Thoracic aorta (tissue), 2 donors: Measurements from ENCODE around the gene SNAP47. TPM values are rescaled to one million over a fixed set of nuclear protein-coding genes. Genes with fewer than 3 reads are reported as not detected.

Source experiments
- ATAC-seq: fragments of 150-250 bp; one replicate; pipeline ENCODE4 v1.8.0; 2017; ENCODE audit warnings: low read depth; ENCODE audit not compliant: insufficient number of reproducible peaks, low FRiP score
- DNase-seq: peaks from one replicate; pipeline ENCODE4 v3.0.0-alpha.2; 2020; ENCODE audit warnings: low spot score
- H3K27ac ChIP-seq, 2 donors: fragments of 200-600 bp; sonication (generic); 1 replicate in 1 of 2; 2 replicates in 1 of 2; pipeline ENCODE4 v1.5.1; 2016; ENCODE audit warnings: mild to moderate bottlenecking in 2 of 2, moderate library complexity in 2 of 2
- H3K27me3 ChIP-seq: fragments of 200-600 bp; sonication (generic); replicated peaks from 2 replicates; pipeline ENCODE4 v1.6.0; 2016; ENCODE audit warnings: mild to moderate bottlenecking; ENCODE audit not compliant: insufficient read depth
- H3K36me3 ChIP-seq: fragments of 200-600 bp; sonication (generic); one replicate; pipeline ENCODE4 v1.5.1; 2016
- H3K4me1 ChIP-seq, 2 donors: fragments of 200-600 bp; sonication (generic); 1 replicate in 1 of 2; 2 replicates in 1 of 2; pipeline versions ENCODE4 v1.5.1 to v1.6.0; 2016; ENCODE audit warnings: low read depth in 2 of 2, mild to moderate bottlenecking in 1 of 2; ENCODE audit not compliant: control insufficient read depth in 1 of 2
- H3K4me3 ChIP-seq: fragments of 200-600 bp; sonication (generic); 2 replicates; pipeline ENCODE4 v1.5.1; 2016; ENCODE audit warnings: mild to moderate bottlenecking
- H3K9me3 ChIP-seq: fragments of 200-600 bp; sonication (generic); 2 replicates; pipeline ENCODE4 v1.5.1; 2016
- total RNA-seq, 2 donors: library from RNA; depleted of rRNA; stranded (reverse); fragments of >200 nt; gene quantifications; one replicate each; pipeline versions ENCODE4 v1.1.0 to v1.2.3, GENCODE V29; 2016
- TF ChIP-seq, protein P1 (sequence below): fragments of 200-600 bp; sonication (generic); IDR thresholded peaks from one replicate; pipeline ENCODE4 v1.5.1; 2019; ENCODE audit warnings: antibody characterized with exemption

The SNAP47 gene
- total RNA-seq, 2 donors from 2014 or later = 26.3 to 42.4 TPM

DNA sequence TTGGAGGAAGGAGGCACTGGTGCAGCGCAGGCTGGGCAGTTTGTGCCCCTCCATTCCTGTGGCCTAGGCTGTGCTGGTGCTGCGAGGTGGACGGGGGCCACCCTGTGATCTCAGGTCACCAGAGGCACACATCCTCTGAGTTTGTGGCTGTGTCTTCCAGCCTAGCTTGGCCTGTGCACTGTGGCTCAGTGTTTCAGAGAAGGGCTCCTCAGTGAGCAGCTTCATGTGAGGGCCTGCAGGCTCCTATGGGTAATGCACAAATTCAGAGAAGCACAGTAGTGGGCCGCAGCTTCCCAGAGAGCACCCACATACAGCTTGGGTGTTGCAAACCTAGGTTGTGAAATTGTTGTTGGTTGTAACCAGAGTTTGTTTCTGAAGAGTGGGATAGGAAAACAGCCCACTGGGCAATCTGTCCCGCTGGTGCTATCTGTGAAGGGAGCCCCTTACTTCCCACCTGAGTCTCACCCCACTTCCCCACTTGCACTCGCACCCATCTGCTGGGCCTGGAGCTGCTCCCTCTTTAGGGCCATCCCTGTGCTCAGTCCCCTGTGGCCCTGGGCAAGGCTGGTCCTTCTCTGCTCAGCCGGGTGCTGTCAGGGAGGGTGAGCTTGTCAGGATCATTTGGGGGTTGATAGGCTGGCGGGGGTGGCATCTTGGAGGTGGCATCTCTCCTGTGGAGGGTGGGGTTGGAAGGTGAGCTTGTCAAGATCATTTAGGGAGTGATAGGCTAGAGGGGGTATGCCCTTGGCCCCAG, 30.2 kb downstream of the SNAP47 start:
- Histone ChIP-seq H3K4me3 (no peak overlapping the region), H3K4me1 (peaks cover 4 to 11% of the 10 kb centered on the region in 2 donors), H3K27me3 (no peaks in the 10 kb centered on the region), H3K27ac (no peak overlapping the region), H3K36me3 (peaks cover 19% of the 10 kb centered on the region), H3K9me3 (no peaks in the 10 kb centered on the region)
- TF ChIP-seq, protein P1, sequence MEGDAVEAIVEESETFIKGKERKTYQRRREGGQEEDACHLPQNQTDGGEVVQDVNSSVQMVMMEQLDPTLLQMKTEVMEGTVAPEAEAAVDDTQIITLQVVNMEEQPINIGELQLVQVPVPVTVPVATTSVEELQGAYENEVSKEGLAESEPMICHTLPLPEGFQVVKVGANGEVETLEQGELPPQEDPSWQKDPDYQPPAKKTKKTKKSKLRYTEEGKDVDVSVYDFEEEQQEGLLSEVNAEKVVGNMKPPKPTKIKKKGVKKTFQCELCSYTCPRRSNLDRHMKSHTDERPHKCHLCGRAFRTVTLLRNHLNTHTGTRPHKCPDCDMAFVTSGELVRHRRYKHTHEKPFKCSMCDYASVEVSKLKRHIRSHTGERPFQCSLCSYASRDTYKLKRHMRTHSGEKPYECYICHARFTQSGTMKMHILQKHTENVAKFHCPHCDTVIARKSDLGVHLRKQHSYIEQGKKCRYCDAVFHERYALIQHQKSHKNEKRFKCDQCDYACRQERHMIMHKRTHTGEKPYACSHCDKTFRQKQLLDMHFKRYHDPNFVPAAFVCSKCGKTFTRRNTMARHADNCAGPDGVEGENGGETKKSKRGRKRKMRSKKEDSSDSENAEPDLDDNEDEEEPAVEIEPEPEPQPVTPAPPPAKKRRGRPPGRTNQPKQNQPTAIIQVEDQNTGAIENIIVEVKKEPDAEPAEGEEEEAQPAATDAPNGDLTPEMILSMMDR = no peak
- DNase-seq (no peak), ATAC-seq (no peak)

GRCh38 chr1:227766015-227766634, 30.9 kb downstream of the SNAP47 start:
- no peak for ATAC-seq
- DNase-seq = no peak
- TF ChIP-seq, protein P1 = no peak
- H3K4me1 ChIP-seq = peaks cover 4 to 11% of the 10 kb centered on the region in 2 donors
- H3K4me3 ChIP-seq = no peak overlapping the region
- H3K9me3 ChIP-seq = no peaks in the 10 kb centered on the region
- H3K27me3 ChIP-seq = no peaks in the 10 kb centered on the region
- no peak overlapping the region for H3K27ac ChIP-seq
- peaks cover 22% of the 10 kb centered on the region for H3K36me3 ChIP-seq

GRCh38 chr1:227766653-227767277, 31.5 kb downstream of the SNAP47 start:
- Histone ChIP-seq H3K27ac (no peak overlapping the region), H3K36me3 (peaks cover 22% of the 10 kb centered on the region), H3K27me3 (no peaks in the 10 kb centered on the region), H3K9me3 (no peaks in the 10 kb centered on the region), H3K4me1 (peaks cover 4 to 11% of the 10 kb centered on the region in 2 donors), H3K4me3 (no peak overlapping the region)
- TF ChIP-seq, protein P1 = no peak
- ATAC-seq = no peak
- DNase-seq = no peak

- ATAC-seq (no peak), DNase-seq (no peak)
- Histone ChIP-seq H3K27me3 (no peaks in the 10 kb centered on the region), H3K4me3 (no peak overlapping the region), H3K9me3 (no peaks in the 10 kb centered on the region), H3K36me3 (peaks cover 22% of the 10 kb centered on the region), H3K4me1 (peaks cover 3 to 5% of the 10 kb centered on the region in 2 donors), H3K27ac (no peak overlapping the region)
- TF ChIP-seq, protein P1 = no peak
Measured at GRCh38 chr1:227767401-227768124, 32.3 kb downstream of the SNAP47 start.

- Histone ChIP-seq H3K4me3 (no peak overlapping the region), H3K9me3 (no peaks in the 10 kb centered on the region), H3K27me3 (no peaks in the 10 kb centered on the region), H3K36me3 (peaks cover 22% of the 10 kb centered on the region), H3K27ac (no peak overlapping the region), H3K4me1 (no peaks in the 10 kb centered on the region)
- DNase-seq (no peak), ATAC-seq (no peak)
- TF ChIP-seq, protein P1 = no peak
Measured at GRCh38 chr1:227768125-227768439, 32.8 kb downstream of the SNAP47 start.
